Measurements from ENCODE around the gene HEXD.

Gene HEXD

DNA sequence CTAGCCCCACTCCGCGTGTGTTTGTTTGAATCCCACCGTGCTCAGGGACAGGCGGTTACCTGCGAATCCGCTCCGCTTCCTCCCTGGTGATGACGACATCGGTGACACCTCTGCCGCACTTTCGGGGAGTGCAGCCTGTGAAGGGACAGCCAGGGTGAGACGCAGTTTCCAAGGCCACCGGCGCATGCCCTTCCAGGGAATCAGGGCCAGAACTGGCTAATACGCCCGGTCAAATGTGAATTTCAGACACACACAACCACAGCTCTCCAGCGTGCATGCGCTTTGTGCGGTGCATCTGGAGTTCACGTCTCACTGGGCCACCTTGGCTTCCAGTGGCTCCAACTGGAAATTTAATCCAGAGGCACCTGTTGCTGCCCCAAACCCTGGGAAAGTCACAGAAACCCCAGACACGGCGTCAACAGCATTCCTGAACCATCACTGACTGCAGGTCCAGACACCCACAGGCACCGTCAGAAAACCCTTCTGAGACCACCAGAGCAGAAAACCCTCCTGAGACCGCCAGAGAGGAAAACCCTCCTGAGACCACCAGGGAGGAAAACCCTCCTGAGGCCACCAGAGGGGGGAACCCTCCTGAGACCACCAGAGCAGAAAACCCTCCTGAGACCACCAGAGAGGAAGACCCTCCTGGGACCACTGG lies 6.6 kb upstream of the HEXD start:
- TF ChIP-seq TCF12 (IDR thresholded peaks at IDR 0.05; ENCODE audit: low read depth) (no peak), NFIC (IDR thresholded peaks at IDR 0.05) (no peak), FOXM1 (IDR thresholded peaks at IDR 0.05; ENCODE audit: borderline replicate concordance, low read depth) (no peak), REST (IDR thresholded peaks at IDR 0.05; ENCODE audit: low read depth) (no peak), CREB1 (IDR thresholded peaks at IDR 0.05; ENCODE audit: low read depth) (no peak), EP300 (IDR thresholded peaks at IDR 0.05; ENCODE audit: borderline replicate concordance) (no peak), YY1 (IDR thresholded peaks at IDR 0.05; ENCODE audit: low read depth) (no peak), EGR1 (IDR thresholded peaks at IDR 0.05) (no peak)

DNA sequence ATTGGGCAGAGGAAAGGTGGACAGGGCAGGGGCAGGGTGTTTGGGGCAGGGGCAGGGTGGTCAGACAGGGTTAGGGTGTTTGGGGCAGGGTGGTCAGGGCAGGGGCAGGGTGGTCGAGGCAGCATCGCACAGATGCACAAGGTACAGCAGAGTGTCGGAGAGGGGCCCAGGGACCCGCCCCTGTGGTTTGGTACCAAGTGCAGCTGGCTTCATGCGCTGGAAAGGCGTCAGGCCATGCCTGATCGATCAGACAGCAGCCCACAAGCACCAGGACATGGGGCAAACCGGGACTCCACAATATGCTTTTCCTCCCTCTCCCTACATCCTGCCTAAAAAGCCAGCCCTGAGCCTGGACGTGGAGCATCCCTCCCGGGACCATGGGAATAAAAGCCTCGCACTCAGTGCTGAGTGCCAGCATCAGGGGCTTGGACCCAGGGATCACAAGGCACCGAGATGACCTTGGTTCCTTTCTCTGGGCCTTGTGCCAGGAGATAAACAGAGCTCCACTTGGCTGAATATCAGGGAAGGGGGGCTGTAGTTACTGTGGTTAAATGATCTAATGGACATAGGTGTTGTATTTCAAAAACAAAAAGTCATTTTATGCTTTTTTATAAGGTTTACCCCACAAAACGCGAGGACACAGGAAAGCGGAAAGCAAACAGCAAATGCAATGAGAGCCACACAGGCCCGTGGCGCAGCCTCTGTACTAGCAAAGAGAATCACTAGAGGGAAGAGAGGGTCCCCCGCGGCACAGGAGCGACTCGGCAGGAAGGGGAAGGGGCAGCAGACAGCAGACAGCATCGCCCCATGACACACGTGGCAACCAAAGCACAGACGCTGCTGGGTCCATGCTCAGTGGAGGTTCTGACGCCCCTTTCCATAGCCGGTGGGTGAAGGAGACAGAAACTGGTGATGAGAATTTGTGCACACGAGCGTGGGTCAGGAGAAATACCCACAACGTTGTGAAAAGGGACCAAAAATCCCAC lies 5.3 kb upstream of the HEXD start:
- TF ChIP-seq EP300 (IDR thresholded peaks at IDR 0.05; ENCODE audit: borderline replicate concordance), result no peak
- TF ChIP-seq TCF12 (IDR thresholded peaks at IDR 0.05; ENCODE audit: low read depth), result no peak
- no peak for TF ChIP-seq TEAD4 (IDR thresholded peaks at IDR 0.05)
- TF ChIP-seq FOXM1 (IDR thresholded peaks at IDR 0.05; ENCODE audit: borderline replicate concordance, low read depth), result no peak
- TF ChIP-seq, protein P1, sequence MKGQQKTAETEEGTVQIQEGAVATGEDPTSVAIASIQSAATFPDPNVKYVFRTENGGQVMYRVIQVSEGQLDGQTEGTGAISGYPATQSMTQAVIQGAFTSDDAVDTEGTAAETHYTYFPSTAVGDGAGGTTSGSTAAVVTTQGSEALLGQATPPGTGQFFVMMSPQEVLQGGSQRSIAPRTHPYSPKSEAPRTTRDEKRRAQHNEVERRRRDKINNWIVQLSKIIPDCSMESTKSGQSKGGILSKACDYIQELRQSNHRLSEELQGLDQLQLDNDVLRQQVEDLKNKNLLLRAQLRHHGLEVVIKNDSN (IDR thresholded peaks at IDR 0.05), result no peak
- no peak for TF ChIP-seq NFIC (IDR thresholded peaks at IDR 0.05)
- no peak for TF ChIP-seq MAX (IDR thresholded peaks at IDR 0.05)
- TF ChIP-seq CREB1 (IDR thresholded peaks at IDR 0.05; ENCODE audit: low read depth), result no peak
- no peak for TF ChIP-seq YY1 (IDR thresholded peaks at IDR 0.05; ENCODE audit: low read depth)
- TF ChIP-seq RAD21 (IDR thresholded peaks at IDR 0.05; ENCODE audit: low read depth), result no peak
- no peak for TF ChIP-seq TAF1 (IDR thresholded peaks at IDR 0.05; ENCODE audit: low read depth)
- no peak for TF ChIP-seq EGR1 (IDR thresholded peaks at IDR 0.05)
- no peak for TF ChIP-seq REST (IDR thresholded peaks at IDR 0.05; ENCODE audit: low read depth)
- TF ChIP-seq CEBPB (IDR thresholded peaks at IDR 0.05), result no peak
- TF ChIP-seq ZBTB7A (IDR thresholded peaks at IDR 0.05; ENCODE audit: low read depth), result no peak

- no peak for TF ChIP-seq CREB1 (IDR thresholded peaks at IDR 0.05; ENCODE audit: low read depth)
- peak; percentile 91 for TF ChIP-seq MAX (IDR thresholded peaks at IDR 0.05)
- TF ChIP-seq TEAD4 (IDR thresholded peaks at IDR 0.05), result peak; percentile 56
- TF ChIP-seq ZBTB7A (IDR thresholded peaks at IDR 0.05; ENCODE audit: low read depth), result peak; percentile 46; the same call in 1 of the 2 replicates
- no peak for TF ChIP-seq EGR1 (IDR thresholded peaks at IDR 0.05)
- TF ChIP-seq NFIC (IDR thresholded peaks at IDR 0.05), result peak; percentile 55
- TF ChIP-seq, protein P1 (IDR thresholded peaks at IDR 0.05), result no peak
- peak; percentile 88 for TF ChIP-seq TCF12 (IDR thresholded peaks at IDR 0.05; ENCODE audit: low read depth)
- no peak for TF ChIP-seq TAF1 (IDR thresholded peaks at IDR 0.05; ENCODE audit: low read depth)
- no peak for TF ChIP-seq YY1 (IDR thresholded peaks at IDR 0.05; ENCODE audit: low read depth)
- peak; percentile 100 for TF ChIP-seq REST (IDR thresholded peaks at IDR 0.05; ENCODE audit: low read depth)
- peak; percentile 54; the same call in 1 of the 2 replicates for TF ChIP-seq EP300 (IDR thresholded peaks at IDR 0.05; ENCODE audit: borderline replicate concordance)
- peak; percentile 57 for TF ChIP-seq RAD21 (IDR thresholded peaks at IDR 0.05; ENCODE audit: low read depth)
- peak; percentile 23; the same call in 1 of the 2 replicates for TF ChIP-seq CEBPB (IDR thresholded peaks at IDR 0.05)
- TF ChIP-seq FOXM1 (IDR thresholded peaks at IDR 0.05; ENCODE audit: borderline replicate concordance, low read depth), result no peak
These were observed 3.4 kb upstream of the HEXD start for GRCh38 chr17:82414548-82415281.
